Testis (tissue), 2 donors: ENCODE results near the gene CACNA1C.

Experiments used
- POLR2A ChIP-seq: fragments of 450-650 bp; IDR thresholded peaks from one replicate; pipeline ENCODE4 v1.6.1; 2017; ENCODE audit warnings: antibody characterized with exemption, mild to moderate bottlenecking, moderate library complexity
- TF ChIP-seq, protein P1 (sequence below), 3 experiments: fragments of 450-650 bp in 2 of 3; fragments of 200-600 bp in 1 of 3; sonication (generic) in 1 of 3; IDR thresholded peaks; one replicate each; pipeline ENCODE4 v1.5.1; 2016 to 2019; ENCODE audit warnings: antibody characterized with exemption in 3 of 3, mild to moderate bottlenecking in 2 of 3, moderate library complexity in 1 of 3

DNA sequence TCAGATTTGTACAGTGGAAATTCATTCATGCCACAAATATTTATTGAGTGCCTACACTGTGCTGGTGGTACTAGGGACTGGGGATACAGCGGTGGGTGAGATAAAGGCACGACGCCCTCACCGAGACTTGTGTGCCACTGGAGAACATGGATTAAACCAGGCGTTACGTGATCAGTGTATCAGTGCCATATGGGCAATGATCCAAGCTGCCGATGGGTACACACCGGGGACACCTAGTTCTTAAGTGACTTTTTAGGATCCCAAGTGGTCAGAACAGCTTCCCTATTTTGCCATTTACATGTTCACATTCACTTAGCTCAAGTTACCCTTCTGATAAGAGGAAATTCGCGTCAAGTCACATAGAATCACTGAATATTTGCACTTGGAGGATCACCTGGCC is 236.7 kb downstream of the CACNA1C start:
- TF ChIP-seq, protein P1, sequence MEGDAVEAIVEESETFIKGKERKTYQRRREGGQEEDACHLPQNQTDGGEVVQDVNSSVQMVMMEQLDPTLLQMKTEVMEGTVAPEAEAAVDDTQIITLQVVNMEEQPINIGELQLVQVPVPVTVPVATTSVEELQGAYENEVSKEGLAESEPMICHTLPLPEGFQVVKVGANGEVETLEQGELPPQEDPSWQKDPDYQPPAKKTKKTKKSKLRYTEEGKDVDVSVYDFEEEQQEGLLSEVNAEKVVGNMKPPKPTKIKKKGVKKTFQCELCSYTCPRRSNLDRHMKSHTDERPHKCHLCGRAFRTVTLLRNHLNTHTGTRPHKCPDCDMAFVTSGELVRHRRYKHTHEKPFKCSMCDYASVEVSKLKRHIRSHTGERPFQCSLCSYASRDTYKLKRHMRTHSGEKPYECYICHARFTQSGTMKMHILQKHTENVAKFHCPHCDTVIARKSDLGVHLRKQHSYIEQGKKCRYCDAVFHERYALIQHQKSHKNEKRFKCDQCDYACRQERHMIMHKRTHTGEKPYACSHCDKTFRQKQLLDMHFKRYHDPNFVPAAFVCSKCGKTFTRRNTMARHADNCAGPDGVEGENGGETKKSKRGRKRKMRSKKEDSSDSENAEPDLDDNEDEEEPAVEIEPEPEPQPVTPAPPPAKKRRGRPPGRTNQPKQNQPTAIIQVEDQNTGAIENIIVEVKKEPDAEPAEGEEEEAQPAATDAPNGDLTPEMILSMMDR (IDR thresholded peaks at IDR 0.05): no peak
- no peak for TF ChIP-seq POLR2A
